ENCODE data around the gene NSMCE4A. TPM values are rescaled to one million over a fixed set of nuclear protein-coding genes. Genes with fewer than 3 reads are reported as not detected.
A peak's percentile ranks its signal among the peaks of the same experiment; 100 is the strongest.
"Not testable (repeated sequence)": the region's sequence is repeated elsewhere in the genome, so short reads cannot be mapped to it uniquely, and the experiment has no call there.

Gene NSMCE4A, protein sequence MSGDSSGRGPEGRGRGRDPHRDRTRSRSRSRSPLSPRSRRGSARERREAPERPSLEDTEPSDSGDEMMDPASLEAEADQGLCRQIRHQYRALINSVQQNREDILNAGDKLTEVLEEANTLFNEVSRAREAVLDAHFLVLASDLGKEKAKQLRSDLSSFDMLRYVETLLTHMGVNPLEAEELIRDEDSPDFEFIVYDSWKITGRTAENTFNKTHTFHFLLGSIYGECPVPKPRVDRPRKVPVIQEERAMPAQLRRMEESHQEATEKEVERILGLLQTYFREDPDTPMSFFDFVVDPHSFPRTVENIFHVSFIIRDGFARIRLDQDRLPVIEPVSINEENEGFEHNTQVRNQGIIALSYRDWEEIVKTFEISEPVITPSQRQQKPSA
- total RNA-seq (2022) (106 and 111 TPM in 2 replicates), Bru-seq, nascent RNA (percentile 90 among the genes with signal in this experiment), BruChase-seq, experiment 1, labeled RNA remaining after a 2-hour chase (percentile 88 among the genes with signal in this experiment), BruChase-seq, experiment 2, labeled RNA remaining after a 6-hour chase (percentile 86 among the genes with signal in this experiment)
- long read RNA-seq, transcript NSMCE4A-202 (11 exons, 1,394 nt): major isoform, 149 of 266 reads
- long read RNA-seq, partial matches to known transcripts: 25 of 266 reads
- long read RNA-seq, other reads (novel, unspliced or antisense): 89 of 266 reads

DNA sequence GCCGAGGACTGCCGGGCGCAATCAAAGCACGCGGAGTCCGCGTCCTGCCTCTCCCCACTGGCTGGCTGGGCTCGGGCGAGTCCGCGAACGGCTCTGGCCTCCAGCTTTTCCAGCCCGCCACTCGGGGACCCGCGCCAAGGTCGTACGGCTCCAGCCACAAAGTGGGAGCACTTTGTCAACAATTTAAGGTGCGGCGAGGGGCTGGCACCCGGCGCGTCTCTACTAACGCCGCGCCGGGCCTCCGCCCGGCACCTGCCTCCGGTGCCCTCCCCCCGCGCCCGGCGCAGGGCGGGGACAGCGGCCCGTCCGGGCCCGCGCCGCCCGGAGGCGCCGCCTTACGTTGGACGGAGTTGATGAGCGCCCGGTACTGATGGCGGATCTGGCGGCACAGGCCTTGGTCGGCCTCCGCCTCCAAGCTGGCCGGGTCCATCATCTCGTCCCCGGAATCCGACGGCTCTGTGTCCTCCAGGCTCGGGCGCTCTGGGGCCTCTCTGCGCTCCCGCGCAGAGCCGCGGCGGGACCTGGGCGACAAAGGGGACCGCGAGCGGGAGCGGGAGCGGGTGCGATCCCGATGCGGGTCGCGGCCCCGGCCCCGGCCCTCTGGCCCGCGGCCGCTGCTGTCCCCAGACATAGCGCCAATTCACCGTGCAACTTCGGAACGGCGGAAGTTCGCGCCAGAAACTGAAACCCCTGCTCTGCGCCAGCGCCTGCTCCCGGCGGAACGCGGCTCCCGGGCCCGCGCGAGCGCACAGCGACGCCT is at the start of gene NSMCE4A:
TSS of gene NSMCE4A (minus strand) at position 683 of the 760 bp plus-strand sequence. CDS start at position 631, 52 bp downstream.
- Mint-ChIP-seq H3K4me3 (ENCODE audit: unreplicated experiment) (peak within 1 kb of the TSS; percentile 72), H3K27me3 (ENCODE audit: insufficient read depth, unreplicated experiment) (no peaks in the 10 kb centered on the region), H3K4me1 (ENCODE audit: low read depth, unreplicated experiment) (peaks cover 9% of the 10 kb centered on the region), H3K9me3 (ENCODE audit: unreplicated experiment) (peaks cover 11% of the 10 kb centered on the region), H3K27ac (ENCODE audit: unreplicated experiment) (peak within 1 kb of the TSS; percentile 48), H3K36me3 (ENCODE audit: insufficient read depth, unreplicated experiment) (peaks cover 46% of the 10 kb centered on the region)
- ChIA-PET POLR2A (interaction anchor here (0.6 kb wide), 3 partner anchors 47 to 400 kb away, joined by 3 to 5 read pairs (median 3); partner anchors contain the start of gene ATE1), CTCF (interaction anchor here (1.1 kb wide), 1 partner anchor 74 kb away, joined by 3 read pairs; no protein-coding TSS in a partner anchor)
- Histone ChIP-seq H3K27me3 (replicated peaks; ENCODE audit: control insufficient read depth, insufficient read depth, low read length) (no peaks in the 10 kb centered on the region), H3K36me3 (ENCODE audit: control insufficient read depth, insufficient read depth, low read length) (peaks cover 3% of the 10 kb centered on the region; the same call in 1 of the 2 replicates), H3K9me3 (peaks cover 9% of the 10 kb centered on the region), H3K4me1 (peaks cover 6% of the 10 kb centered on the region), H3K4me3 (ENCODE audit: low read depth, low read length) (peak within 1 kb of the TSS; percentile 95)
- DNase-seq: peak; percentile 79 to 89
- intact Hi-C loops (cut with micrococcal nuclease; ENCODE audit: unreplicated experiment): loop anchor here (2.0 kb wide), 3 partner anchors 44 to 138 kb away; no protein-coding TSS in a partner anchor
- TF ChIP-seq, protein P1, sequence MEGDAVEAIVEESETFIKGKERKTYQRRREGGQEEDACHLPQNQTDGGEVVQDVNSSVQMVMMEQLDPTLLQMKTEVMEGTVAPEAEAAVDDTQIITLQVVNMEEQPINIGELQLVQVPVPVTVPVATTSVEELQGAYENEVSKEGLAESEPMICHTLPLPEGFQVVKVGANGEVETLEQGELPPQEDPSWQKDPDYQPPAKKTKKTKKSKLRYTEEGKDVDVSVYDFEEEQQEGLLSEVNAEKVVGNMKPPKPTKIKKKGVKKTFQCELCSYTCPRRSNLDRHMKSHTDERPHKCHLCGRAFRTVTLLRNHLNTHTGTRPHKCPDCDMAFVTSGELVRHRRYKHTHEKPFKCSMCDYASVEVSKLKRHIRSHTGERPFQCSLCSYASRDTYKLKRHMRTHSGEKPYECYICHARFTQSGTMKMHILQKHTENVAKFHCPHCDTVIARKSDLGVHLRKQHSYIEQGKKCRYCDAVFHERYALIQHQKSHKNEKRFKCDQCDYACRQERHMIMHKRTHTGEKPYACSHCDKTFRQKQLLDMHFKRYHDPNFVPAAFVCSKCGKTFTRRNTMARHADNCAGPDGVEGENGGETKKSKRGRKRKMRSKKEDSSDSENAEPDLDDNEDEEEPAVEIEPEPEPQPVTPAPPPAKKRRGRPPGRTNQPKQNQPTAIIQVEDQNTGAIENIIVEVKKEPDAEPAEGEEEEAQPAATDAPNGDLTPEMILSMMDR (IDR thresholded peaks at IDR 0.05; ENCODE audit: insufficient read depth in 1 of 2, low read depth in 1 of 2, low read length in 1 of 2, severe bottlenecking in 1 of 2, unreplicated experiment in 1 of 2): peak; percentile 60 to 66
- no TSS peak for BruUV-seq (replicated peaks)

GRCh38 chr10:122023257-122023656 is 48.2 kb upstream of the NSMCE4A start:
- POLR2A ChIA-PET: not testable (repeated sequence)

DNA sequence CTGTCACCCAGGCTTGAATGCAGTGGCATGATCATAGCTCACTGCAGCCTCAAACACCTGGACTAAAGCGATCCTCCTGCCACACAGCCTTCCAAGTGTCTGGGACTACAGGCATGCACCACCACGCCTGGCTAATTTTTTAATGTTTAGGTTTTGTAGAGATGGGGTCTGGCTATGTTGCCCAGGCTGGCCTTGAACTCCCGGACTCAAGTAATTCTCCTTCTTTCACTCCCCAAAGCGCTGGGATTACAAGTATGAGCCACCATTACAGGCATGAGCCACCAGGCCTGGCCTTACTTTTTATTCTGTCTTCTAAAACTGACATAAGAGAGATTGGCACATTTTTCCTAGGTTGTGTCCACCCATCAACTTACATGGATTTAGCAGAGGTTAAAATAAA is 47.3 kb upstream of the NSMCE4A start:
- no peaks in the 10 kb centered on the region for H3K9me3 ChIP-seq
- Mint-ChIP-seq H3K27ac (ENCODE audit: unreplicated experiment) (no peak overlapping the region), H3K27me3 (ENCODE audit: insufficient read depth, unreplicated experiment) (no peaks in the 10 kb centered on the region), H3K4me1 (ENCODE audit: low read depth, unreplicated experiment) (no peaks in the 10 kb centered on the region), H3K36me3 (ENCODE audit: insufficient read depth, unreplicated experiment) (peaks cover 58% of the 10 kb centered on the region), H3K9me3 (ENCODE audit: unreplicated experiment) (no peaks in the 10 kb centered on the region), H3K4me3 (ENCODE audit: unreplicated experiment) (no peak overlapping the region)
- intact Hi-C loops (cut with micrococcal nuclease; ENCODE audit: unreplicated experiment): no loop called here
- H3K4me3 ChIP-seq (ENCODE audit: low read depth, low read length): no peak overlapping the region
- H3K4me1 ChIP-seq: peaks cover 10% of the 10 kb centered on the region
- ChIA-PET CTCF (no interaction called here), POLR2A (no interaction called here)
- TF ChIP-seq, protein P1 (IDR thresholded peaks at IDR 0.05; ENCODE audit: insufficient read depth in 1 of 2, low read depth in 1 of 2, low read length in 1 of 2, severe bottlenecking in 1 of 2, unreplicated experiment in 1 of 2): no peak
- peaks cover 1% of the 10 kb centered on the region for H3K36me3 ChIP-seq (ENCODE audit: control insufficient read depth, insufficient read depth, low read length)
- BruUV-seq (replicated peaks): no TSS peak
- H3K27me3 ChIP-seq (replicated peaks; ENCODE audit: control insufficient read depth, insufficient read depth, low read length): no peaks in the 10 kb centered on the region
- DNase-seq: no peak

More at GRCh38 chr10:122023257-122023656, 48.2 kb upstream of the NSMCE4A start:
- H3K9me3 Mint-ChIP-seq (ENCODE audit: unreplicated experiment); intact Hi-C loops (cut with micrococcal nuclease; ENCODE audit: unreplicated experiment); H3K4me1 Mint-ChIP-seq (ENCODE audit: low read depth, unreplicated experiment); CTCF ChIA-PET; BruUV-seq (replicated peaks); H3K4me3 ChIP-seq (ENCODE audit: low read depth, low read length); H3K4me3 Mint-ChIP-seq (ENCODE audit: unreplicated experiment); H3K9me3 ChIP-seq; H3K27me3 ChIP-seq (replicated peaks; ENCODE audit: control insufficient read depth, insufficient read depth, low read length); DNase-seq; H3K27me3 Mint-ChIP-seq (ENCODE audit: insufficient read depth, unreplicated experiment); H3K4me1 ChIP-seq; H3K27ac Mint-ChIP-seq (ENCODE audit: unreplicated experiment); H3K36me3 ChIP-seq (ENCODE audit: control insufficient read depth, insufficient read depth, low read length): not testable (repeated sequence)
- H3K36me3 Mint-ChIP-seq (ENCODE audit: insufficient read depth, unreplicated experiment): peaks cover 58% of the 10 kb centered on the region
